Endodermal cell (in vitro differentiated cells): ENCODE measurements around the gene KIF26B. TPM values are rescaled to one million over a fixed set of nuclear protein-coding genes. Genes with fewer than 3 reads are reported as not detected.

ENCODE experiments used
- DNase-seq: peaks from one replicate; pipeline ENCODE4 v3.0.0-alpha.2; 2017
- H3K27ac ChIP-seq: 2 replicates; pipeline ENCODE4 v1.5.1; 2013; ENCODE audit warnings: mild to moderate bottlenecking, low read depth, low read length, moderate library complexity
- H3K27me3 ChIP-seq: 2 replicates; pipeline ENCODE4 v1.6.1; 2013; ENCODE audit warnings: mild to moderate bottlenecking, low read length, moderate library complexity; ENCODE audit not compliant: insufficient read depth, control insufficient read depth, poor library complexity, severe bottlenecking
- H3K36me3 ChIP-seq: 2 replicates; pipeline ENCODE4 v1.7.0; 2013; ENCODE audit warnings: mild to moderate bottlenecking, low read length, moderate library complexity; ENCODE audit not compliant: control insufficient read depth, insufficient read depth
- H3K4me1 ChIP-seq: one replicate; pipeline ENCODE4 v1.7.0; 2013; ENCODE audit warnings: low read length; ENCODE audit not compliant: control insufficient read depth, insufficient read depth
- H3K4me3 ChIP-seq: 2 replicates; pipeline ENCODE4 v1.5.1; 2013; ENCODE audit warnings: mild to moderate bottlenecking, low read length, moderate library complexity
- H3K9ac ChIP-seq: 2 replicates; pipeline ENCODE4 v1.6.1; 2013; ENCODE audit warnings: mild to moderate bottlenecking, low read length, moderate library complexity; ENCODE audit not compliant: poor library complexity, severe bottlenecking; ENCODE audit errors: extremely low read depth
- H3K9me3 ChIP-seq: 2 replicates; pipeline ENCODE4 v1.6.1; 2013; ENCODE audit warnings: mild to moderate bottlenecking, low read length, moderate library complexity; ENCODE audit not compliant: control insufficient read depth
- H3K27ac Mint-ChIP-seq: 2 replicates; pipeline ENCODE4 v1.8.0; 2020; ENCODE audit warnings: mixed read lengths
- H3K27me3 Mint-ChIP-seq: 2 replicates; pipeline ENCODE4 v1.8.0; 2021; ENCODE audit warnings: mild to moderate bottlenecking, mixed read lengths; ENCODE audit not compliant: insufficient read depth
- H3K36me3 Mint-ChIP-seq: 2 replicates; pipeline ENCODE4 v1.8.0; 2020; ENCODE audit warnings: low read depth, mixed read lengths
- H3K4me1 Mint-ChIP-seq: 2 replicates; pipeline ENCODE4 v1.8.0; 2020; ENCODE audit warnings: mixed read lengths
- H3K4me3 Mint-ChIP-seq: 2 replicates; pipeline ENCODE4 v1.8.0; 2020; ENCODE audit warnings: mild to moderate bottlenecking, moderate library complexity, mixed read lengths
- H3K9me3 Mint-ChIP-seq: 2 replicates; pipeline ENCODE4 v1.8.0; 2020; ENCODE audit warnings: mild to moderate bottlenecking, mixed read lengths
- CTCF ChIP-seq: fragments of 200-600 bp; sonication (generic); conservative IDR thresholded peaks from 2 replicates; pipeline ENCODE4 v1.5.0; 2021; ENCODE audit warnings: antibody characterized with exemption, mild to moderate bottlenecking
- WGBS, 2 experiments: methylation state at CpG; one replicate each; pipeline versions ENCODE4 v1.1.5 to v1.1.7; 2013; ENCODE audit warnings: missing lambda C conversion rate in 2 of 2, mixed read lengths in 1 of 2; ENCODE audit not compliant: insufficient coverage in 1 of 2, insufficient read length in 1 of 2; 5-methylcytosine and 5-hydroxymethylcytosine counted together
- total RNA-seq, 2 donors: library from RNA; stranded (reverse); fragmentation: NEBNext Ultra II Directional in 1 of 2; extraction: Animal tissue kit (Norgen Biotek cat#: 25700) in 1 of 2; gene quantifications; 2 replicates in 1 of 2; 3 replicates in 1 of 2; pipeline ENCODE4 v1.2.1, GENCODE V29; 2021

KIF26B gene
- total RNA-seq, 2 donors from 2014 or later, result 12.3 to 21.0 TPM

GRCh38 chr1:245245021-245245667, 90.4 kb downstream of the KIF26B start:
- WGBS, 2 experiments, result 69 to 74% methylated on average over 8 to 11 of the region's 11 CpGs
- H3K27me3 Mint-ChIP-seq, result no peaks in the 10 kb centered on the region
- H3K27ac ChIP-seq, result peak overlapping the region; percentile 60
- no peaks in the 10 kb centered on the region for H3K9me3 Mint-ChIP-seq
- H3K27me3 ChIP-seq, result no peaks in the 10 kb centered on the region
- H3K27ac Mint-ChIP-seq, result peak overlapping the region; percentile 92
- H3K36me3 Mint-ChIP-seq, result peaks cover 13% of the 10 kb centered on the region
- no peak for TF ChIP-seq CTCF
- peaks cover 2% of the 10 kb centered on the region for H3K9me3 ChIP-seq
- H3K4me3 Mint-ChIP-seq, result no peak overlapping the region
- H3K4me3 ChIP-seq, result no peak overlapping the region
- H3K36me3 ChIP-seq, result peaks cover 14% of the 10 kb centered on the region
- peak; percentile 81 for DNase-seq
- no peak overlapping the region for H3K9ac ChIP-seq
- peaks cover 35% of the 10 kb centered on the region for H3K4me1 Mint-ChIP-seq
- no peaks in the 10 kb centered on the region for H3K4me1 ChIP-seq

- 64 to 86% methylated on average over 2 to 4 of the region's 4 CpGs for WGBS, 2 experiments
- Histone ChIP-seq H3K27ac (no peak overlapping the region), H3K27me3 (no peaks in the 10 kb centered on the region), H3K9ac (no peak overlapping the region), H3K36me3 (peaks cover 27% of the 10 kb centered on the region), H3K4me3 (no peak overlapping the region), H3K4me1 (no peaks in the 10 kb centered on the region), H3K9me3 (peaks cover 15% of the 10 kb centered on the region)
- Mint-ChIP-seq H3K4me1 (peaks cover 23% of the 10 kb centered on the region), H3K9me3 (peaks cover 12% of the 10 kb centered on the region), H3K36me3 (peaks cover 26% of the 10 kb centered on the region), H3K27me3 (no peaks in the 10 kb centered on the region), H3K27ac (no peak overlapping the region), H3K4me3 (no peak overlapping the region)
- TF ChIP-seq CTCF, result no peak
- DNase-seq, result no peak
These were observed 91.6 kb downstream of the KIF26B start for GRCh38 chr1:245246433-245246832.

- Mint-ChIP-seq H3K36me3 (peaks cover 29% of the 10 kb centered on the region), H3K4me1 (peaks cover 23% of the 10 kb centered on the region), H3K27ac (no peak overlapping the region), H3K27me3 (no peaks in the 10 kb centered on the region), H3K9me3 (peaks cover 16% of the 10 kb centered on the region), H3K4me3 (no peak overlapping the region)
- Histone ChIP-seq H3K36me3 (peaks cover 28% of the 10 kb centered on the region), H3K4me3 (no peak overlapping the region), H3K4me1 (no peaks in the 10 kb centered on the region), H3K27ac (no peak overlapping the region), H3K27me3 (no peaks in the 10 kb centered on the region), H3K9me3 (peaks cover 25% of the 10 kb centered on the region), H3K9ac (no peak overlapping the region)
- no peak for DNase-seq
- 96 to 97% methylated on average over 11 to 12 of the region's 12 CpGs for WGBS, 2 experiments
- no peak for TF ChIP-seq CTCF
These were observed 92.6 kb downstream of the KIF26B start for GRCh38 chr1:245247356-245247755.
